ENCODE results near the gene CFHR4. TPM values are rescaled to one million over a fixed set of nuclear protein-coding genes. Genes with fewer than 3 reads are reported as not detected.

Gene CFHR4
- total and polyA plus RNA-seq, 2 of the 4 experiments (the other 2 are of a cell fraction) = not detected

GRCh38 chr1:196877964-196878363 lies 9.9 kb upstream of the CFHR4 start:
- TF ChIP-seq CHD1 (IDR thresholded peaks at IDR 0.05; ENCODE audit: low read depth, low read length) (no peak), MAZ (IDR thresholded peaks at IDR 0.05; ENCODE audit: borderline replicate concordance, low read depth, low read length) (no peak), NFE2L2 (IDR thresholded peaks at IDR 0.05; ENCODE audit: low read depth, low read length) (no peak), ELK1 (IDR thresholded peaks at IDR 0.05; ENCODE audit: borderline replicate concordance, low read depth, low read length) (no peak), SMC3 (IDR thresholded peaks at IDR 0.05; ENCODE audit: low read depth, low read length) (no peak), CEBPB (IDR thresholded peaks at IDR 0.05; ENCODE audit: low read depth, low read length) (no peak), RAD21 (IDR thresholded peaks at IDR 0.05; ENCODE audit: low read length) (no peak), USF2 (IDR thresholded peaks at IDR 0.05; ENCODE audit: low read depth, low read length) (no peak), POLR2A (IDR thresholded peaks at IDR 0.05; ENCODE audit: low read depth, low read length) (no peak), MAFK (IDR thresholded peaks at IDR 0.05; ENCODE audit: low read depth, low read length) (no peak), BHLHE40 (IDR thresholded peaks at IDR 0.05; ENCODE audit: low read depth, low read length) (no peak), RFX5 (IDR thresholded peaks at IDR 0.05; ENCODE audit: low read depth, low read length) (no peak), CTCF (conservative IDR thresholded peaks at IDR 0.05; ENCODE audit: low read depth, low read length) (no peak), RCOR1 (IDR thresholded peaks at IDR 0.05; ENCODE audit: insufficient replicate concordance, low read length) (no peak), MXI1 (IDR thresholded peaks at IDR 0.05; ENCODE audit: borderline replicate concordance, low read depth, low read length) (no peak), FOS (IDR thresholded peaks at IDR 0.05; ENCODE audit: low read depth, low read length) (no peak)
- Histone ChIP-seq H2BK15ac (ENCODE audit: low read depth, low read length) (no peak overlapping the region), H2BK120ac (ENCODE audit: low read depth, low read length) (no peak overlapping the region), H3K4me2 (ENCODE audit: low read depth, low read length) (peak overlapping the region; percentile 8; the same call in 1 of the 2 replicates), H3K14ac (replicated peaks; ENCODE audit: low read depth, low read length) (no peak overlapping the region), H3K79me1 (ENCODE audit: low read depth in 1 of 2, low read length in 2 of 2) (no peaks in the 10 kb centered on the region), H2AFZ (replicated peaks; ENCODE audit: low read length, poor library complexity) (peak overlapping the region; percentile 78), H3K4me3 (ENCODE audit: insufficient read depth, low read depth, low read length) (peak overlapping the region; percentile 19), H3K9me3 (ENCODE audit: control insufficient read depth, insufficient read depth, low read length) (no peaks in the 10 kb centered on the region), H3K4me1 (ENCODE audit: control insufficient read depth, insufficient read depth, low read length) (no peaks in the 10 kb centered on the region), H2BK5ac (ENCODE audit: low read depth, low read length, poor library complexity, severe bottlenecking) (no peak overlapping the region), H4K91ac (ENCODE audit: insufficient read depth, low read depth, low read length) (no peak overlapping the region), H3K23ac (ENCODE audit: low read depth, low read length) (no peak overlapping the region), H4K5ac (ENCODE audit: low read depth, low read length) (no peak overlapping the region), H3K56ac (ENCODE audit: extremely low read depth, insufficient read depth, low read length) (no peak overlapping the region), H4K8ac (ENCODE audit: low read depth in 2 of 2, low read length in 2 of 2) (no peak overlapping the region), H2AK9ac (replicated peaks; ENCODE audit: low read depth, low read length, poor library complexity) (no peak overlapping the region), H3K9ac (ENCODE audit: low read depth, low read length) (no peak overlapping the region), H3K27me3 (ENCODE audit: control insufficient read depth, insufficient read depth, low read length) (no peaks in the 10 kb centered on the region), H2AK5ac (ENCODE audit: low read depth, low read length) (no peak overlapping the region), H3K4ac (ENCODE audit: low read depth, low read length) (no peak overlapping the region), H3K18ac (ENCODE audit: low read depth, low read length) (no peak overlapping the region), H3K9me1 (ENCODE audit: insufficient read depth, low read length) (no peaks in the 10 kb centered on the region), H2BK20ac (ENCODE audit: low read depth, low read length) (no peak overlapping the region), H3K27ac (ENCODE audit: insufficient read depth, low read length) (no peak overlapping the region), H3K36me3 (ENCODE audit: control insufficient read depth, insufficient read depth, low read length) (no peaks in the 10 kb centered on the region), H4K20me1 (ENCODE audit: insufficient read depth, low read length) (no peaks in the 10 kb centered on the region)
- ChIA-PET POLR2A (ENCODE audit: unreplicated experiment) (no interaction called here), CTCF (no interaction called here)
- in situ Hi-C loops (cut with MboI; ENCODE audit: low sequenced_read_pairs) = no loop called here
- ATAC-seq (ENCODE audit: low read depth) (peak; percentile 59), DNase-seq (peak; percentile 12)
- BruUV-seq (replicated peaks) = no TSS peak
- dilution Hi-C loops (cut with HindIII; ENCODE audit: low sequenced_read_pairs, unreplicated experiment) = no loop called here
- intact Hi-C loops (cut with micrococcal nuclease) = no loop called here
- 20% methylated on average over 4 of the region's 29 CpGs; no CpG with 5 or more reads in 1 of the 2 experiments for WGBS, 2 experiments (ENCODE audit: extremely low coverage in 2 of 2, insufficient read length in 1 of 2)
